ENCODE measurements around the gene CFAP221.

CFAP221 gene

GRCh38 chr2:119549241-119549640 is 5.0 kb downstream of the CFAP221 start:
- no peaks in the 10 kb centered on the region for H3K36me3 ChIP-seq (ENCODE audit: control insufficient read depth in 1 of 2, insufficient read depth in 2 of 2, low read depth in 1 of 2, low read length in 2 of 2)

GRCh38 chr2:119550346-119550745 is 6.1 kb downstream of the CFAP221 start:
- no peak overlapping the region for H2BK120ac ChIP-seq (ENCODE audit: low read depth, low read length)
- H2BK5ac ChIP-seq (ENCODE audit: low read depth, low read length, poor library complexity, severe bottlenecking): no peak overlapping the region
- H2AFZ ChIP-seq (ENCODE audit: low read depth, low read length): no peak overlapping the region
- no peak overlapping the region for H2BK15ac ChIP-seq (ENCODE audit: low read depth, poor library complexity, severe bottlenecking)
- no peak overlapping the region for H3K23ac ChIP-seq (ENCODE audit: low read length in 2 of 2)
- H3K36me3 ChIP-seq (ENCODE audit: control insufficient read depth in 1 of 2, insufficient read depth in 2 of 2, low read depth in 1 of 2, low read length in 2 of 2): no peaks in the 10 kb centered on the region
- no peak overlapping the region for H3K4me3 ChIP-seq (ENCODE audit: insufficient read depth in 1 of 2, low read depth in 1 of 2, low read length in 2 of 2)
- no peak overlapping the region for H4K8ac ChIP-seq (ENCODE audit: low read length)
- no peak overlapping the region for H3K9ac ChIP-seq (ENCODE audit: low read length)
- WGBS: no CpG with 5 or more reads among the region's 2 CpGs
- DNase-seq: no peak
- no peak overlapping the region for H2AK5ac ChIP-seq (ENCODE audit: low read length, severe bottlenecking)
- no peak overlapping the region for H3K4ac ChIP-seq (ENCODE audit: low read depth in 1 of 2, low read length in 2 of 2)
- H2BK12ac ChIP-seq (ENCODE audit: low read length in 2 of 2): no peak overlapping the region
- H3K9me3 ChIP-seq (ENCODE audit: control insufficient read depth, low read length): no peaks in the 10 kb centered on the region
- H3K4me1 ChIP-seq (ENCODE audit: control insufficient read depth, insufficient read depth, low read depth, low read length): peaks cover 10% of the 10 kb centered on the region
- peaks cover 0 to 29% of the 10 kb centered on the region in 2 experiments for H3K27me3 ChIP-seq (ENCODE audit: control insufficient read depth in 1 of 2, insufficient read depth in 1 of 2, low read length in 2 of 2)
- H3K79me1 ChIP-seq (replicated peaks; ENCODE audit: low read length, poor library complexity, severe bottlenecking): no peaks in the 10 kb centered on the region
- no peak overlapping the region for H4K91ac ChIP-seq (ENCODE audit: low read length)
- no peak overlapping the region for H3K14ac ChIP-seq (ENCODE audit: low read length in 2 of 2)
- no peak overlapping the region for H3K27ac ChIP-seq (ENCODE audit: low read length, poor library complexity, severe bottlenecking)
- H3K4me2 ChIP-seq (ENCODE audit: low read length, poor library complexity, severe bottlenecking): no peak overlapping the region
- H3K18ac ChIP-seq (ENCODE audit: low read depth in 1 of 2, low read length in 2 of 2): no peak overlapping the region

More at GRCh38 chr2:119549241-119549640, 5.0 kb downstream of the CFAP221 start:
- no peak overlapping the region for H2BK5ac ChIP-seq (ENCODE audit: low read depth, low read length, poor library complexity, severe bottlenecking)
- H3K23ac ChIP-seq (ENCODE audit: low read length in 2 of 2): no peak overlapping the region
- H2AFZ ChIP-seq (ENCODE audit: low read depth, low read length): no peak overlapping the region
- H3K79me1 ChIP-seq (replicated peaks; ENCODE audit: low read length, poor library complexity, severe bottlenecking): no peaks in the 10 kb centered on the region
- H3K4me3 ChIP-seq (ENCODE audit: insufficient read depth in 1 of 2, low read depth in 1 of 2, low read length in 2 of 2): no peak overlapping the region
- no peak overlapping the region for H4K8ac ChIP-seq (ENCODE audit: low read length)
- no peak overlapping the region for H3K14ac ChIP-seq (ENCODE audit: low read length in 2 of 2)
- no peak overlapping the region for H3K4ac ChIP-seq (ENCODE audit: low read depth in 1 of 2, low read length in 2 of 2)
- no peak overlapping the region for H3K9ac ChIP-seq (ENCODE audit: low read length)
- H3K27ac ChIP-seq (ENCODE audit: low read length, poor library complexity, severe bottlenecking): no peak overlapping the region
- peaks cover 0 to 25% of the 10 kb centered on the region in 2 experiments for H3K27me3 ChIP-seq (ENCODE audit: control insufficient read depth in 1 of 2, insufficient read depth in 1 of 2, low read length in 2 of 2)
- H3K4me2 ChIP-seq (ENCODE audit: low read length, poor library complexity, severe bottlenecking): no peak overlapping the region
- H2BK15ac ChIP-seq (ENCODE audit: low read depth, poor library complexity, severe bottlenecking): no peak overlapping the region
- peaks cover 15% of the 10 kb centered on the region for H3K4me1 ChIP-seq (ENCODE audit: control insufficient read depth, insufficient read depth, low read depth, low read length)
- H2BK12ac ChIP-seq (ENCODE audit: low read length in 2 of 2): no peak overlapping the region
- H3K9me3 ChIP-seq (ENCODE audit: control insufficient read depth, low read length): no peaks in the 10 kb centered on the region
- no peak overlapping the region for H4K91ac ChIP-seq (ENCODE audit: low read length)
- H2AK5ac ChIP-seq (ENCODE audit: low read length, severe bottlenecking): no peak overlapping the region
- no peak overlapping the region for H2BK120ac ChIP-seq (ENCODE audit: low read depth, low read length)
- 100% methylated on average over 1 of the region's 1 CpG for WGBS
- no peak overlapping the region for H3K18ac ChIP-seq (ENCODE audit: low read depth in 1 of 2, low read length in 2 of 2)
- DNase-seq: no peak

GRCh38 chr2:119550856-119551255 is 6.6 kb downstream of the CFAP221 start:
- Histone ChIP-seq H3K14ac (ENCODE audit: low read length in 2 of 2) (no peak overlapping the region), H3K4ac (ENCODE audit: low read depth in 1 of 2, low read length in 2 of 2) (no peak overlapping the region), H2BK120ac (ENCODE audit: low read depth, low read length) (no peak overlapping the region), H3K4me1 (ENCODE audit: control insufficient read depth, insufficient read depth, low read depth, low read length) (peaks cover 9% of the 10 kb centered on the region), H3K36me3 (ENCODE audit: control insufficient read depth in 1 of 2, insufficient read depth in 2 of 2, low read depth in 1 of 2, low read length in 2 of 2) (no peaks in the 10 kb centered on the region), H3K23ac (ENCODE audit: low read length in 2 of 2) (no peak overlapping the region), H3K27me3 (ENCODE audit: control insufficient read depth in 1 of 2, insufficient read depth in 1 of 2, low read length in 2 of 2) (peaks cover 0 to 24% of the 10 kb centered on the region in 2 experiments), H2BK12ac (ENCODE audit: low read length in 2 of 2) (no peak overlapping the region), H3K4me3 (ENCODE audit: insufficient read depth in 1 of 2, low read depth in 1 of 2, low read length in 2 of 2) (no peak overlapping the region), H4K8ac (ENCODE audit: low read length) (no peak overlapping the region), H3K79me1 (replicated peaks; ENCODE audit: low read length, poor library complexity, severe bottlenecking) (no peaks in the 10 kb centered on the region), H3K27ac (ENCODE audit: low read length, poor library complexity, severe bottlenecking) (no peak overlapping the region), H2AFZ (ENCODE audit: low read depth, low read length) (no peak overlapping the region), H3K9ac (ENCODE audit: low read length) (no peak overlapping the region), H2BK5ac (ENCODE audit: low read depth, low read length, poor library complexity, severe bottlenecking) (no peak overlapping the region), H3K9me3 (ENCODE audit: control insufficient read depth, low read length) (no peaks in the 10 kb centered on the region), H2BK15ac (ENCODE audit: low read depth, poor library complexity, severe bottlenecking) (no peak overlapping the region), H3K18ac (ENCODE audit: low read depth in 1 of 2, low read length in 2 of 2) (no peak overlapping the region), H3K4me2 (ENCODE audit: low read length, poor library complexity, severe bottlenecking) (no peak overlapping the region), H2AK5ac (ENCODE audit: low read length, severe bottlenecking) (no peak overlapping the region), H4K91ac (ENCODE audit: low read length) (no peak overlapping the region)
- 90% methylated on average over 1 of the region's 1 CpG for WGBS
- DNase-seq: no peak

GRCh38 chr2:119552902-119553301 is 8.7 kb downstream of the CFAP221 start:
- no peak overlapping the region for H3K4me2 ChIP-seq (ENCODE audit: low read length, poor library complexity, severe bottlenecking)
- no peak overlapping the region for H2BK15ac ChIP-seq (ENCODE audit: low read depth, poor library complexity, severe bottlenecking)
- no peak overlapping the region for H2AK5ac ChIP-seq (ENCODE audit: low read length, severe bottlenecking)
- H3K4ac ChIP-seq (ENCODE audit: low read depth in 1 of 2, low read length in 2 of 2): no peak overlapping the region
- H3K27me3 ChIP-seq (ENCODE audit: control insufficient read depth in 1 of 2, insufficient read depth in 1 of 2, low read length in 2 of 2): peaks cover 0 to 13% of the 10 kb centered on the region in 2 experiments
- no peak overlapping the region for H2BK120ac ChIP-seq (ENCODE audit: low read depth, low read length)
- no peak overlapping the region for H3K9ac ChIP-seq (ENCODE audit: low read length)
- no peak overlapping the region for H2AFZ ChIP-seq (ENCODE audit: low read depth, low read length)
- H3K4me1 ChIP-seq (ENCODE audit: control insufficient read depth, insufficient read depth, low read depth, low read length): peaks cover 6% of the 10 kb centered on the region
- no peak for DNase-seq
- H3K36me3 ChIP-seq (ENCODE audit: control insufficient read depth in 1 of 2, insufficient read depth in 2 of 2, low read depth in 1 of 2, low read length in 2 of 2): no peaks in the 10 kb centered on the region
- H3K27ac ChIP-seq (ENCODE audit: low read length, poor library complexity, severe bottlenecking): no peak overlapping the region
- H4K8ac ChIP-seq (ENCODE audit: low read length): no peak overlapping the region
- no peak overlapping the region for H4K91ac ChIP-seq (ENCODE audit: low read length)
- no peak overlapping the region for H3K18ac ChIP-seq (ENCODE audit: low read depth in 1 of 2, low read length in 2 of 2)
- no peak overlapping the region for H2BK12ac ChIP-seq (ENCODE audit: low read length in 2 of 2)
- H3K9me3 ChIP-seq (ENCODE audit: control insufficient read depth, low read length): no peaks in the 10 kb centered on the region
- WGBS: 87% methylated on average over 2 of the region's 3 CpGs
- H3K14ac ChIP-seq (ENCODE audit: low read length in 2 of 2): no peak overlapping the region
- H2BK5ac ChIP-seq (ENCODE audit: low read depth, low read length, poor library complexity, severe bottlenecking): no peak overlapping the region
- no peak overlapping the region for H3K4me3 ChIP-seq (ENCODE audit: insufficient read depth in 1 of 2, low read depth in 1 of 2, low read length in 2 of 2)
- no peaks in the 10 kb centered on the region for H3K79me1 ChIP-seq (replicated peaks; ENCODE audit: low read length, poor library complexity, severe bottlenecking)
- H3K23ac ChIP-seq (ENCODE audit: low read length in 2 of 2): no peak overlapping the region
